Sigmoid colon (tissue), 7 donors: ENCODE measurements around the gene SP1. TPM values are rescaled to one million over a fixed set of nuclear protein-coding genes. Genes with fewer than 3 reads are reported as not detected.
A peak's percentile ranks its signal among the peaks of the same experiment; 100 is the strongest.
"Not testable (repeated sequence)": the region's sequence is repeated elsewhere in the genome, so short reads cannot be mapped to it uniquely, and the experiment has no call there.

Source experiments
- DNase-seq: peaks from one replicate; pipeline ENCODE4 v3.0.0-alpha.2; 2019
- H3K27ac ChIP-seq, 4 donors: fragments of 200-600 bp; sonication (generic); one replicate each; pipeline ENCODE4 v1.5.1; 2016 to 2019; ENCODE audit warnings: mild to moderate bottlenecking in 1 of 4
- H3K27me3 ChIP-seq, 3 donors: fragments of 200-600 bp; sonication (generic); one replicate each; pipeline ENCODE4 v1.5.1; 2019; ENCODE audit warnings: mild to moderate bottlenecking in 1 of 3
- H3K36me3 ChIP-seq, 4 donors: fragments of 200-600 bp; sonication (generic); one replicate each; pipeline ENCODE4 v1.5.1; 2016 to 2019
- H3K4me1 ChIP-seq, 4 donors: fragments of 200-600 bp; sonication (generic); one replicate each; pipeline ENCODE4 v1.5.1; 2017 to 2019
- H3K4me3 ChIP-seq, 4 donors: fragments of 200-600 bp; sonication (generic); one replicate each; pipeline ENCODE4 v1.5.1; 2017 to 2019; ENCODE audit warnings: mild to moderate bottlenecking in 2 of 4, moderate library complexity in 1 of 4
- H3K9me3 ChIP-seq, 4 donors: fragments of 200-600 bp in 3 of 4; sonication (generic) in 3 of 4; one replicate each; pipeline versions ENCODE4 v1.5.1 to v1.6.1; 2013 to 2019
- CTCF ChIP-seq, 4 experiments: fragments of 450-650 bp in 3 of 4; fragments of 200-600 bp in 1 of 4; IDR thresholded peaks; one replicate each; pipeline ENCODE4 v1.5.1; 2016 to 2019; ENCODE audit warnings: antibody characterized with exemption in 4 of 4, mild to moderate bottlenecking in 3 of 4, moderate library complexity in 2 of 4
- EP300 ChIP-seq, 4 donors: sonication (generic); formaldehyde crosslinking; IDR thresholded peaks; one replicate each; pipeline ENCODE4 v1.6.1; 2017; ENCODE audit warnings: antibody characterized with exemption in 4 of 4
- POLR2A ChIP-seq, 2 donors: fragments of 450-650 bp; IDR thresholded peaks; one replicate each; pipeline ENCODE4 v1.6.1; 2016; ENCODE audit warnings: antibody characterized with exemption in 2 of 2, mild to moderate bottlenecking in 2 of 2, moderate library complexity in 2 of 2
- POLR2AphosphoS5 ChIP-seq, 4 donors: sonication (generic); formaldehyde crosslinking; IDR thresholded peaks; one replicate each; pipeline ENCODE4 v1.6.1; 2017; ENCODE audit warnings: antibody characterized with exemption in 4 of 4
- WGBS, 2 donors: extraction: QIAGEN DNeasy Blood & Tissue Kit; methylation state at CpG; one replicate each; pipeline ENCODE4 v1.1.7; 2013; 5-methylcytosine and 5-hydroxymethylcytosine counted together
- intact Hi-C: fragments of 100-400 bp; cut with DNase I; formaldehyde crosslinking; loops from one replicate; pipeline ENCODE4 v1.15.1; 2023
- polyA plus RNA-seq, 3 donors: library from polyadenylated mRNA; stranded (reverse); fragments of 200-250 nt; gene quantifications; one replicate each; pipeline ENCODE4 v1.2.3, GENCODE V29; 2013
- total RNA-seq, 4 donors: library from RNA; depleted of rRNA; stranded (reverse); fragments of >200 nt; gene quantifications; one replicate each; pipeline ENCODE4 v1.1.0, GENCODE V29; 2016
- donor health status: healthy with polysubstance abuse.
- donor health status: Bipolar disorder and iron deficiency.
- donor health status: healthy.

The SP1 gene
- total and polyA plus RNA-seq, 7 donors = 11.4 to 69.8 (median 53.2) TPM

- H3K36me3 ChIP-seq = no peaks in the 10 kb centered on the region
- no peak overlapping the region for H3K27ac ChIP-seq
- peak; percentile 32 for DNase-seq
- WGBS, 2 donors = 74 to 85% methylated on average over 7 of the region's 7 CpGs
- H3K4me3 ChIP-seq = no peak overlapping the region
- no peaks in the 10 kb centered on the region for H3K27me3 ChIP-seq
- no peaks in the 10 kb centered on the region for H3K4me1 ChIP-seq
- TF ChIP-seq EP300 (IDR thresholded peaks at IDR 0.05) (no peak), POLR2A (IDR thresholded peaks at IDR 0.05) (no peak), POLR2AphosphoS5 (IDR thresholded peaks at IDR 0.05) (no peak), CTCF (IDR thresholded peaks at IDR 0.05) (no peak)
- no peaks in the 10 kb centered on the region for H3K9me3 ChIP-seq
- intact Hi-C loops = no loop called here
Observed at GRCh38 chr12:53431187-53431586, 51.2 kb downstream of the SP1 start.

GRCh38 chr12:53435326-53435725 lies 55.4 kb downstream of the SP1 start:
- 92 to 95% methylated on average over 9 of the region's 9 CpGs for WGBS, 2 donors
- DNase-seq, H3K27ac ChIP-seq, H3K36me3 ChIP-seq, intact Hi-C loops, H3K4me1 ChIP-seq, H3K27me3 ChIP-seq, H3K9me3 ChIP-seq, H3K4me3 ChIP-seq: not testable (repeated sequence)

GRCh38 chr12:53439582-53439981 lies 59.6 kb downstream of the SP1 start:
- H3K4me3 ChIP-seq, intact Hi-C loops, H3K27me3 ChIP-seq, H3K27ac ChIP-seq, H3K9me3 ChIP-seq: not testable (repeated sequence)
- peak; percentile 45 for DNase-seq
- peaks cover 2 to 25% (median 19%) of the 10 kb centered on the region in 4 donors for H3K4me1 ChIP-seq
- H3K36me3 ChIP-seq = peaks cover 0 to 10% (median 2%) of the 10 kb centered on the region in 4 donors

GRCh38 chr12:53441040-53441833 lies 61.3 kb downstream of the SP1 start, which contains the start of gene PRR13:
TSS of gene PRR13 (plus strand) at chr12:53441734. CDS start at chr12:53442715, 981 bp downstream.
- DNase-seq = peak; percentile 100
- Histone ChIP-seq H3K27ac (peak within 1 kb of the TSS; percentile 79 to 96 (median 92)), H3K9me3 (no peaks in the 10 kb centered on the region), H3K27me3 (no peaks in the 10 kb centered on the region), H3K4me1 (peaks cover 2 to 30% (median 19%) of the 10 kb centered on the region in 4 donors), H3K36me3 (peaks cover 0 to 27% (median 6%) of the 10 kb centered on the region in 4 donors), H3K4me3 (peak within 1 kb of the TSS; percentile 57 to 77 (median 74))
- intact Hi-C loops = loop anchor here (2.0 kb wide), 1 partner anchor 60 kb away; the partner anchor contains the start of gene TARBP2
- 2% methylated on average over 31 of the region's 31 CpGs for WGBS, 2 donors
- no peak for TF ChIP-seq CTCF (IDR thresholded peaks at IDR 0.05)
- TF ChIP-seq POLR2A (IDR thresholded peaks at IDR 0.05) = peak; percentile 97 to 98
- peak; percentile 97 to 99 (median 98) for TF ChIP-seq POLR2AphosphoS5 (IDR thresholded peaks at IDR 0.05)

- Histone ChIP-seq H3K27me3 (no peaks in the 10 kb centered on the region), H3K36me3 (peaks cover 0 to 51% (median 11%) of the 10 kb centered on the region in 4 donors), H3K4me3 (no peak overlapping the region), H3K9me3 (no peaks in the 10 kb centered on the region), H3K4me1 (peaks cover 2 to 30% (median 19%) of the 10 kb centered on the region in 4 donors), H3K27ac (no peak overlapping the region)
- 33 to 83% methylated on average over 4 of the region's 4 CpGs for WGBS, 2 donors
- DNase-seq = no peak
- intact Hi-C loops = no loop called here
- TF ChIP-seq POLR2A (IDR thresholded peaks at IDR 0.05) (no peak), CTCF (IDR thresholded peaks at IDR 0.05) (no peak), EP300 (IDR thresholded peaks at IDR 0.05) (no peak), POLR2AphosphoS5 (IDR thresholded peaks at IDR 0.05) (no peak)
Observed at GRCh38 chr12:53443955-53444354, 64.0 kb downstream of the SP1 start.

- Histone ChIP-seq H3K36me3 (peaks cover 0 to 51% (median 11%) of the 10 kb centered on the region in 4 donors), H3K4me1 (peaks cover 2 to 30% (median 19%) of the 10 kb centered on the region in 4 donors)
- intact Hi-C loops, H3K27me3 ChIP-seq, H3K9me3 ChIP-seq, H3K27ac ChIP-seq, DNase-seq, H3K4me3 ChIP-seq: not testable (repeated sequence)
- 69 to 88% methylated on average over 11 of the region's 11 CpGs for WGBS, 2 donors
Observed at GRCh38 chr12:53444593-53445325, 64.8 kb downstream of the SP1 start.
